Thyroid gland (tissue), 4 donors: ENCODE data around the gene PRKACA.

Experiments
- CTCF ChIP-seq, 6 experiments: fragments of 200-600 bp in 3 of 6; fragments of 450-650 bp in 3 of 6; sonication (generic) in 3 of 6; IDR thresholded peaks; one replicate each; pipeline ENCODE4 v1.5.1; 2016 to 2019; ENCODE audit warnings: antibody characterized with exemption in 6 of 6, mild to moderate bottlenecking in 2 of 6, inconsistent platforms in 1 of 6, moderate library complexity in 1 of 6
- POLR2A ChIP-seq, 2 donors: fragments of 450-650 bp; IDR thresholded peaks; one replicate each; pipeline ENCODE4 v1.6.1; 2017; ENCODE audit warnings: antibody characterized with exemption in 2 of 2, mild to moderate bottlenecking in 2 of 2, moderate library complexity in 1 of 2

GRCh38 chr19:14070268-14071050 is 47.1 kb downstream of the PRKACA start:
- no peak for TF ChIP-seq CTCF (IDR thresholded peaks at IDR 0.05)
- no peak for TF ChIP-seq POLR2A (IDR thresholded peaks at IDR 0.05)
